OCI-LY1 (cell line): ENCODE measurements around the gene OLR1.

Experiments
- CTCF ChIP-seq: fragments of 200-600 bp; sonication (generic), shearing (Covaris generic); IDR thresholded peaks from 2 replicates; pipeline ENCODE4 v1.5.1; 2017; ENCODE audit warnings: mild to moderate bottlenecking, antibody characterized with exemption, low read length, moderate library complexity, mixed read lengths
- EZH2 ChIP-seq: fragments of 200-600 bp; sonication (generic), shearing (Covaris generic); IDR thresholded peaks from 2 replicates; pipeline ENCODE4 v1.8.0; 2017; ENCODE audit warnings: borderline replicate concordance, mixed run types, mild to moderate bottlenecking, antibody characterized with exemption, low read length, moderate library complexity, mixed read lengths

GRCh38 chr12:10171973-10172728, at the start of gene OLR1:
- TF ChIP-seq CTCF (no peak), EZH2 (no peak)
